ENCODE results near the gene CACTIN. TPM values are rescaled to one million over a fixed set of nuclear protein-coding genes. Genes with fewer than 3 reads are reported as not detected.

CACTIN gene
- polyA plus RNA-seq, 1 of the 3 experiments (the other 2 are of a cell fraction) = 36.4 TPM

- H4K20me1 ChIP-seq (ENCODE audit: insufficient read depth) = peaks cover 4% of the 10 kb centered on the region; the same call in 1 of the 2 replicates
- H3K9ac ChIP-seq = peak overlapping the region; percentile 92
- no peak for DNase-seq
- no peaks in the 10 kb centered on the region for H3K27me3 ChIP-seq (ENCODE audit: insufficient read depth)
- H3K9me3 ChIP-seq = no peaks in the 10 kb centered on the region
- peaks cover 13% of the 10 kb centered on the region for H3F3A ChIP-seq (replicated peaks; ENCODE audit: insufficient read depth)
- WGBS (ENCODE audit: low lambda C conversion rate) = 0% methylated on average over 16 of the region's 60 CpGs
- H3K27ac ChIP-seq (ENCODE audit: low read depth in 2 of 2, low read length in 1 of 2) = peak overlapping the region; percentile 48 to 67; a peak in 3 of 4 replicates
- CTCF ChIA-PET = interaction anchor here (2.0 to 5.8 kb wide), 2 partner anchors 12 to 28 kb away, joined by 7 to 38 read pairs; partner anchors contain the start of gene GIPC3
- peaks cover 0 to 5% of the 10 kb centered on the region in 2 experiments; a peak in 1 of 4 replicates for H3K4me1 ChIP-seq (ENCODE audit: control insufficient read depth in 1 of 2, insufficient read depth in 2 of 2, low read depth in 1 of 2, low read length in 1 of 2)
- H3K4me3 ChIP-seq (ENCODE audit: low read depth in 2 of 2, low read length in 1 of 2) = peak overlapping the region; percentile 91 to 92
- POLR2A ChIA-PET = interaction anchor here (0.6 to 1.0 kb wide), 2 partner anchors 16 to 625 kb away, joined by 3 to 4 read pairs; partner anchors contain the start of gene MFSD12
- peak overlapping the region; percentile 100 for H3K4me2 ChIP-seq
- TF ChIP-seq GABPA (IDR thresholded peaks at IDR 0.05; ENCODE audit: low read depth) (no peak), YY1 (IDR thresholded peaks at IDR 0.05; ENCODE audit: low read depth) (peak; percentile 59; the same call in 1 of the 2 replicates), IRF3 (IDR thresholded peaks at IDR 0.05; ENCODE audit: low read depth, low read length) (no peak), RAD21 (IDR thresholded peaks at IDR 0.05; ENCODE audit: low read length) (no peak), POLR2AphosphoS5 (IDR thresholded peaks at IDR 0.05; ENCODE audit: low read depth, low read length) (no peak), USF2 (IDR thresholded peaks at IDR 0.05; ENCODE audit: borderline replicate concordance, low read depth, low read length) (no peak), GATA2 (CRISPR knock-in tag; IDR thresholded peaks at IDR 0.05) (no peak)
- peaks cover 9% of the 10 kb centered on the region for H3K79me2 ChIP-seq (ENCODE audit: insufficient read depth)
- no peaks in the 10 kb centered on the region for H3K9me2 ChIP-seq
- no peak overlapping the region for H2AFZ ChIP-seq (ENCODE audit: low read depth)
- peaks cover 6 to 10% of the 10 kb centered on the region in 2 experiments for H3K36me3 ChIP-seq (replicated peaks in 1 of 2; ENCODE audit: control insufficient read depth in 1 of 2, insufficient read depth in 2 of 2, low read length in 1 of 2)
Observed at GRCh38 chr19:3573162-3573857, 53.3 kb downstream of the CACTIN start.

- CTCF ChIA-PET = interaction anchor here (5.8 kb wide), 1 partner anchor 13 kb away, joined by 38 read pairs; the partner anchor contains the start of gene GIPC3
- Histone ChIP-seq H3K27me3 (ENCODE audit: insufficient read depth) (no peaks in the 10 kb centered on the region), H3K4me2 (peak within 1 kb of the TSS; percentile 100), H3K36me3 (replicated peaks in 1 of 2; ENCODE audit: control insufficient read depth in 1 of 2, insufficient read depth in 2 of 2, low read length in 1 of 2) (peaks cover 6 to 10% of the 10 kb centered on the region in 2 experiments), H3K4me1 (ENCODE audit: control insufficient read depth in 1 of 2, insufficient read depth in 2 of 2, low read depth in 1 of 2, low read length in 1 of 2) (peaks cover 0 to 5% of the 10 kb centered on the region in 2 experiments; a peak in 1 of 4 replicates), H3K9ac (peak within 1 kb of the TSS; percentile 92), H3K27ac (ENCODE audit: low read depth in 2 of 2, low read length in 1 of 2) (peak within 1 kb of the TSS; percentile 67 to 72; a peak in 3 of 4 replicates), H3K9me2 (no peaks in the 10 kb centered on the region), H2AFZ (ENCODE audit: low read depth) (peak within 1 kb of the TSS; percentile 99), H4K20me1 (ENCODE audit: insufficient read depth) (peaks cover 4% of the 10 kb centered on the region; the same call in 1 of the 2 replicates), H3K9me3 (no peaks in the 10 kb centered on the region), H3K4me3 (ENCODE audit: low read depth in 2 of 2, low read length in 1 of 2) (peak within 1 kb of the TSS; percentile 91 to 92), H3F3A (replicated peaks; ENCODE audit: insufficient read depth) (peaks cover 13% of the 10 kb centered on the region), H3K79me2 (ENCODE audit: insufficient read depth) (peaks cover 9% of the 10 kb centered on the region)
- POLR2A ChIA-PET = no interaction called here
- 7% methylated on average over 9 of the region's 30 CpGs for WGBS (ENCODE audit: low lambda C conversion rate)
- no peak for TF ChIP-seq FOXJ3 (CRISPR knock-in tag; IDR thresholded peaks at IDR 0.05)
- TF ChIP-seq POLR2AphosphoS5 (IDR thresholded peaks at IDR 0.05; ENCODE audit: low read depth, low read length) = 0 out of 2 replicates have a peak, but pooled peaks have one; percentile 32
- no peak for TF ChIP-seq ELF1 (IDR thresholded peaks at IDR 0.05)
- TF ChIP-seq JUND (IDR thresholded peaks at IDR 0.05) = no peak
- TF ChIP-seq CTCF (IDR thresholded peaks at IDR 0.05) = no peak
- TF ChIP-seq USF1 (IDR thresholded peaks at IDR 0.05; ENCODE audit: borderline replicate concordance, low read depth) = no peak
- no peak for TF ChIP-seq RFX5 (IDR thresholded peaks at IDR 0.05; ENCODE audit: low read length)
- no peak for TF ChIP-seq RAD21 (IDR thresholded peaks at IDR 0.05; ENCODE audit: low read length)
- TF ChIP-seq YY1 (IDR thresholded peaks at IDR 0.05; ENCODE audit: low read depth) = no peak
- DNase-seq = no peak
Observed at GRCh38 chr19:3572855-3573161, 53.8 kb downstream of the CACTIN start, which contains the start of gene HMG20B. HMG20B (plus strand) TSS chr19:3572944; CDS start chr19:3573310, 366 bp downstream.
